Measurements from ENCODE around the gene ASAP3.
"Not testable (repeated sequence)": the region's sequence is repeated elsewhere in the genome, so short reads cannot be mapped to it uniquely, and the experiment has no call there.

Gene ASAP3

GRCh38 chr1:23383577-23384311 lies 100.2 kb downstream of the ASAP3 start:
- 90% methylated on average over 8 of the region's 8 CpGs for WGBS

GRCh38 chr1:23381233-23381885 lies 102.6 kb downstream of the ASAP3 start:
- H2BK120ac ChIP-seq (ENCODE audit: low read depth, low read length), result no peak overlapping the region
- peaks cover 1% of the 10 kb centered on the region for H3K79me1 ChIP-seq (replicated peaks; ENCODE audit: low read length, poor library complexity, severe bottlenecking)
- H3K18ac ChIP-seq (ENCODE audit: low read depth in 1 of 2, low read length in 2 of 2), result no peak overlapping the region
- no peak overlapping the region for H3K4me3 ChIP-seq (ENCODE audit: insufficient read depth in 1 of 2, low read depth in 1 of 2, low read length in 2 of 2)
- H3K4ac ChIP-seq (ENCODE audit: low read depth in 1 of 2, low read length in 2 of 2), result no peak overlapping the region
- no peak overlapping the region for H2BK12ac ChIP-seq (ENCODE audit: low read length in 2 of 2)
- H3K4me1 ChIP-seq (ENCODE audit: control insufficient read depth, insufficient read depth, low read depth, low read length), result peaks cover 18% of the 10 kb centered on the region
- no peak overlapping the region for H2BK5ac ChIP-seq (ENCODE audit: low read depth, low read length, poor library complexity, severe bottlenecking)
- no peak overlapping the region for H4K91ac ChIP-seq (ENCODE audit: low read length)
- 95% methylated on average over 5 of the region's 5 CpGs for WGBS
- H3K9me3 ChIP-seq (ENCODE audit: control insufficient read depth, low read length), result peaks cover 4% of the 10 kb centered on the region
- H3K36me3 ChIP-seq (ENCODE audit: control insufficient read depth in 1 of 2, insufficient read depth in 2 of 2, low read depth in 1 of 2, low read length in 2 of 2), result peaks cover 6 to 36% of the 10 kb centered on the region in 2 experiments
- no peak overlapping the region for H3K23ac ChIP-seq (ENCODE audit: low read length in 2 of 2)
- H2BK15ac ChIP-seq (ENCODE audit: low read depth, poor library complexity, severe bottlenecking), result no peak overlapping the region
- no peak for DNase-seq
- H2AFZ ChIP-seq (ENCODE audit: low read depth, low read length), result no peak overlapping the region
- H2AK5ac ChIP-seq (ENCODE audit: low read length, severe bottlenecking), result no peak overlapping the region
- H3K14ac ChIP-seq (ENCODE audit: low read length in 2 of 2), result no peak overlapping the region
- H4K8ac ChIP-seq (ENCODE audit: low read length), result no peak overlapping the region
- H3K4me2 ChIP-seq (ENCODE audit: low read length, poor library complexity, severe bottlenecking), result no peak overlapping the region
- H3K27me3 ChIP-seq (ENCODE audit: control insufficient read depth in 1 of 2, insufficient read depth in 1 of 2, low read length in 2 of 2), result no peaks in the 10 kb centered on the region
- no peak overlapping the region for H3K27ac ChIP-seq (ENCODE audit: low read length, poor library complexity, severe bottlenecking)
- no peak overlapping the region for H3K9ac ChIP-seq (ENCODE audit: low read length)

More at GRCh38 chr1:23383577-23384311, 100.2 kb downstream of the ASAP3 start:
- no peak overlapping the region for H3K4me3 ChIP-seq (ENCODE audit: insufficient read depth in 1 of 2, low read depth in 1 of 2, low read length in 2 of 2)
- peak overlapping the region in 1 of 2 experiments; percentile 49 for H3K14ac ChIP-seq (ENCODE audit: low read length in 2 of 2)
- peak overlapping the region; percentile 13 for H2AK5ac ChIP-seq (ENCODE audit: low read length, severe bottlenecking)
- peaks cover 10 to 47% of the 10 kb centered on the region in 2 experiments for H3K36me3 ChIP-seq (ENCODE audit: control insufficient read depth in 1 of 2, insufficient read depth in 2 of 2, low read depth in 1 of 2, low read length in 2 of 2)
- peak overlapping the region; percentile 80 for H4K91ac ChIP-seq (ENCODE audit: low read length)
- no peak overlapping the region for H2AFZ ChIP-seq (ENCODE audit: low read depth, low read length)
- peak overlapping the region; percentile 75 to 88 for H2BK12ac ChIP-seq (ENCODE audit: low read length in 2 of 2)
- peak overlapping the region; percentile 66 for H4K8ac ChIP-seq (ENCODE audit: low read length)
- no peak overlapping the region for H2BK120ac ChIP-seq (ENCODE audit: low read depth, low read length)
- no peak overlapping the region for H3K27ac ChIP-seq (ENCODE audit: low read length, poor library complexity, severe bottlenecking)
- peaks cover 4% of the 10 kb centered on the region for H3K9me3 ChIP-seq (ENCODE audit: control insufficient read depth, low read length)
- H3K18ac ChIP-seq (ENCODE audit: low read depth in 1 of 2, low read length in 2 of 2), result peak overlapping the region; percentile 58 to 64
- DNase-seq, result no peak
- H3K23ac ChIP-seq (ENCODE audit: low read length in 2 of 2), result no peak overlapping the region
- H3K9ac ChIP-seq (ENCODE audit: low read length), result no peak overlapping the region
- peak overlapping the region; percentile 53 for H2BK15ac ChIP-seq (ENCODE audit: low read depth, poor library complexity, severe bottlenecking)
- no peak overlapping the region for H2BK5ac ChIP-seq (ENCODE audit: low read depth, low read length, poor library complexity, severe bottlenecking)
- no peaks in the 10 kb centered on the region for H3K27me3 ChIP-seq (ENCODE audit: control insufficient read depth in 1 of 2, insufficient read depth in 1 of 2, low read length in 2 of 2)
- peaks cover 1% of the 10 kb centered on the region for H3K79me1 ChIP-seq (replicated peaks; ENCODE audit: low read length, poor library complexity, severe bottlenecking)
- peak overlapping the region in 1 of 2 experiments; percentile 13 for H3K4ac ChIP-seq (ENCODE audit: low read depth in 1 of 2, low read length in 2 of 2)
- H3K4me1 ChIP-seq (ENCODE audit: control insufficient read depth, insufficient read depth, low read depth, low read length), result peaks cover 8% of the 10 kb centered on the region
- H3K4me2 ChIP-seq (ENCODE audit: low read length, poor library complexity, severe bottlenecking), result no peak overlapping the region

- no peak for DNase-seq
- Histone ChIP-seq H2BK5ac (ENCODE audit: low read depth, low read length, poor library complexity, severe bottlenecking) (no peak overlapping the region), H3K9me3 (ENCODE audit: control insufficient read depth, low read length) (peaks cover 4% of the 10 kb centered on the region), H3K4me2 (ENCODE audit: low read length, poor library complexity, severe bottlenecking) (no peak overlapping the region), H2AFZ (ENCODE audit: low read depth, low read length) (no peak overlapping the region), H3K4me3 (ENCODE audit: insufficient read depth in 1 of 2, low read depth in 1 of 2, low read length in 2 of 2) (no peak overlapping the region), H2BK15ac (ENCODE audit: low read depth, poor library complexity, severe bottlenecking) (no peak overlapping the region), H4K91ac (ENCODE audit: low read length) (no peak overlapping the region), H2BK12ac (ENCODE audit: low read length in 2 of 2) (no peak overlapping the region), H3K27me3 (ENCODE audit: control insufficient read depth in 1 of 2, insufficient read depth in 1 of 2, low read length in 2 of 2) (no peaks in the 10 kb centered on the region), H4K8ac (ENCODE audit: low read length) (no peak overlapping the region), H3K4ac (ENCODE audit: low read depth in 1 of 2, low read length in 2 of 2) (no peak overlapping the region), H2BK120ac (ENCODE audit: low read depth, low read length) (no peak overlapping the region), H2AK5ac (ENCODE audit: low read length, severe bottlenecking) (no peak overlapping the region), H3K79me1 (replicated peaks; ENCODE audit: low read length, poor library complexity, severe bottlenecking) (peaks cover 1% of the 10 kb centered on the region), H3K4me1 (ENCODE audit: control insufficient read depth, insufficient read depth, low read depth, low read length) (peaks cover 18% of the 10 kb centered on the region), H3K27ac (ENCODE audit: low read length, poor library complexity, severe bottlenecking) (no peak overlapping the region), H3K18ac (ENCODE audit: low read depth in 1 of 2, low read length in 2 of 2) (peak overlapping the region in 1 of 2 experiments; percentile 1), H3K36me3 (ENCODE audit: control insufficient read depth in 1 of 2, insufficient read depth in 2 of 2, low read depth in 1 of 2, low read length in 2 of 2) (peaks cover 6 to 33% of the 10 kb centered on the region in 2 experiments), H3K14ac (ENCODE audit: low read length in 2 of 2) (no peak overlapping the region), H3K9ac (ENCODE audit: low read length) (peak overlapping the region; percentile 52), H3K23ac (ENCODE audit: low read length in 2 of 2) (no peak overlapping the region)
- 58% methylated on average over 4 of the region's 5 CpGs for WGBS
Observed at GRCh38 chr1:23380719-23381118, 103.3 kb downstream of the ASAP3 start.

- H3K9me3 ChIP-seq (ENCODE audit: control insufficient read depth, low read length); H2BK120ac ChIP-seq (ENCODE audit: low read depth, low read length); H3K27ac ChIP-seq (ENCODE audit: low read length, poor library complexity, severe bottlenecking); H3K4ac ChIP-seq (ENCODE audit: low read depth in 1 of 2, low read length in 2 of 2); H3K14ac ChIP-seq (ENCODE audit: low read length in 2 of 2); H4K91ac ChIP-seq (ENCODE audit: low read length); H3K4me2 ChIP-seq (ENCODE audit: low read length, poor library complexity, severe bottlenecking); H3K79me1 ChIP-seq (replicated peaks; ENCODE audit: low read length, poor library complexity, severe bottlenecking); H3K23ac ChIP-seq (ENCODE audit: low read length in 2 of 2); H3K27me3 ChIP-seq (ENCODE audit: control insufficient read depth in 1 of 2, insufficient read depth in 1 of 2, low read length in 2 of 2); DNase-seq; H2AK5ac ChIP-seq (ENCODE audit: low read length, severe bottlenecking); H2AFZ ChIP-seq (ENCODE audit: low read depth, low read length); H4K8ac ChIP-seq (ENCODE audit: low read length); H2BK15ac ChIP-seq (ENCODE audit: low read depth, poor library complexity, severe bottlenecking); H2BK12ac ChIP-seq (ENCODE audit: low read length in 2 of 2); H3K4me3 ChIP-seq (ENCODE audit: insufficient read depth in 1 of 2, low read depth in 1 of 2, low read length in 2 of 2); H2BK5ac ChIP-seq (ENCODE audit: low read depth, low read length, poor library complexity, severe bottlenecking): not testable (repeated sequence)
- Histone ChIP-seq H3K9ac (ENCODE audit: low read length) (peak overlapping the region; percentile 52), H3K4me1 (ENCODE audit: control insufficient read depth, insufficient read depth, low read depth, low read length) (peaks cover 18% of the 10 kb centered on the region), H3K18ac (ENCODE audit: low read depth in 1 of 2, low read length in 2 of 2) (peak overlapping the region in 1 of 2 experiments; percentile 1), H3K36me3 (ENCODE audit: control insufficient read depth in 1 of 2, insufficient read depth in 2 of 2, low read depth in 1 of 2, low read length in 2 of 2) (peaks cover 6 to 28% of the 10 kb centered on the region in 2 experiments)
- 62% methylated on average over 2 of the region's 4 CpGs for WGBS
Observed at GRCh38 chr1:23380236-23380635, 103.7 kb downstream of the ASAP3 start.

All from mesenchymal stem cell (in vitro differentiated cells and primary cell).